GM21528 (cell line): ENCODE measurements around the gene TRIM54.

Source experiments
- ATAC-seq: cut with Tn5 transposase; IDR thresholded peaks from one replicate; pipeline ENCODE4 v1.9.1; 2021; ENCODE audit warnings: mild to moderate bottlenecking, moderate library complexity; ENCODE audit not compliant: unreplicated experiment, low FRiP score

The TRIM54 gene

GRCh38 chr2:27281855-27282559, at the start of gene TRIM54:
TRIM54 (plus strand) TSS chr2:27282429; CDS start chr2:27282732, 303 bp downstream.
- no peak for ATAC-seq

- no peak for ATAC-seq
Measured at GRCh38 chr2:27233341-27233740, 48.9 kb upstream of the TRIM54 start.

- no peak for ATAC-seq
Measured at GRCh38 chr2:27236136-27236535, 46.1 kb upstream of the TRIM54 start.

- no peak for ATAC-seq
Measured at GRCh38 chr2:27236626-27237025, 45.6 kb upstream of the TRIM54 start.

- ATAC-seq: no peak
Measured at GRCh38 chr2:27237341-27237945, 44.8 kb upstream of the TRIM54 start.

- ATAC-seq: no peak
Measured at GRCh38 chr2:27238976-27239375, 43.3 kb upstream of the TRIM54 start.

GRCh38 chr2:27240406-27240805, 41.8 kb upstream of the TRIM54 start:
- ATAC-seq: no peak

GRCh38 chr2:27241761-27242613, 40.2 kb upstream of the TRIM54 start:
- ATAC-seq: no peak

GRCh38 chr2:27242614-27242951, 39.6 kb upstream of the TRIM54 start:
- no peak for ATAC-seq

- ATAC-seq: no peak
Measured at GRCh38 chr2:27243391-27244130, 38.7 kb upstream of the TRIM54 start.

- ATAC-seq: no peak
Measured at GRCh38 chr2:27245116-27245515, 37.1 kb upstream of the TRIM54 start.

GRCh38 chr2:27245626-27246025, 36.6 kb upstream of the TRIM54 start:
- ATAC-seq: no peak

GRCh38 chr2:27247893-27248292, 34.3 kb upstream of the TRIM54 start:
- ATAC-seq: no peak

GRCh38 chr2:27249159-27249890, 32.9 kb upstream of the TRIM54 start:
- no peak for ATAC-seq

GRCh38 chr2:27249891-27250651, 32.2 kb upstream of the TRIM54 start:
- ATAC-seq: no peak

GRCh38 chr2:27250652-27251379, 31.4 kb upstream of the TRIM54 start:
- no peak for ATAC-seq

- ATAC-seq: no peak
Measured at GRCh38 chr2:27251766-27252165, 30.5 kb upstream of the TRIM54 start.

- ATAC-seq: no peak
Measured at GRCh38 chr2:27255187-27255586, 27.0 kb upstream of the TRIM54 start.

- ATAC-seq: no peak
Measured at GRCh38 chr2:27255660-27256059, 26.6 kb upstream of the TRIM54 start.
